H54 (cell line): ENCODE data around the gene BTBD16.

Experiments
- DNase-seq: peaks from one replicate; pipeline ENCODE4 v3.0.0; 2011; ENCODE audit warnings: low spot score, mixed read lengths; ENCODE audit not compliant: insufficient read length
- FAIRE-seq: peaks from 3 replicates; lab custom pipeline; 2011; peaks lifted over from hg19 to GRCh38; lab: Jason Lieb, UNC
- POLR2A ChIP-seq: IDR thresholded peaks from 2 replicates; pipeline ENCODE4 v1.6.1; 2011; ENCODE audit warnings: low read depth, mild to moderate bottlenecking, low read length

Gene BTBD16

DNA sequence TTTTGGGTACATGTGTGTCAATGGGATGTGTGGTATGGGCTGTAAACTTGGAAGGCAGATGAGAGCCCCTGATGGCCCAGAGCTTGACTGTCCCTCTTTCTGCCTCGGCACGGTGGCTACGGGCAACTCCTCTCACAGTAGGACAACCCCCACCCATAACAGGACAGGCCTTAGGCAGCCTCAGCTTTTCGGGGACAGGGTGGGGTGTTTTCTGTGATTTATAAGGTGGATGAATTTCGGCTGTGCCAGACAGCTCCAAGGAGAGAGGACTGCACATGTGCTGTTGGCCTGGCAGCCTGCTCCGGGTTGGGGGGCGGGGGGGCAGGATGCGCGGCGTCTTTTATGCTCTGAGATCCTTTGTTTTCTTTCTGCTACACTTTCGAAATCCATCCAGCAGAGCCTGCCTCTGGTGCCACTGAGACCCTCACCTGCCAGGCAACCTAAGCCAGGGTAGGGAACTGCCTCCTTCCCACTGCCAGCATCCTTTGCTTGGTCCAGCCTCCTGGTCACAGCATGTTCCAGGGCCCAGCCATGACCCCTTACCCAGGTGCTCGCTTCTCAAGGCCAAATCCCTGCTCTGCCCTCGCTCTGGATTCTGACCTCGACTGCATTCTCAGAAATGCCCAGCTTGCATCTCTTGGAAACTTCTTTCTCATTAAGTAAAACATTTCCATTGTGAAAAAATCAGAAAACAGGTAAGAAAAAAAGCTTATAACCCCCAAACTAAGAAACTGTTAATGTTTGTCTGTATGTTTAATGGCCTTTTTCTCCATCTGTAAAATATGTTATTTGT lies 15.4 kb upstream of the BTBD16 start:
- FAIRE-seq = no peak
- no peak for DNase-seq
- no peak for TF ChIP-seq POLR2A

DNA sequence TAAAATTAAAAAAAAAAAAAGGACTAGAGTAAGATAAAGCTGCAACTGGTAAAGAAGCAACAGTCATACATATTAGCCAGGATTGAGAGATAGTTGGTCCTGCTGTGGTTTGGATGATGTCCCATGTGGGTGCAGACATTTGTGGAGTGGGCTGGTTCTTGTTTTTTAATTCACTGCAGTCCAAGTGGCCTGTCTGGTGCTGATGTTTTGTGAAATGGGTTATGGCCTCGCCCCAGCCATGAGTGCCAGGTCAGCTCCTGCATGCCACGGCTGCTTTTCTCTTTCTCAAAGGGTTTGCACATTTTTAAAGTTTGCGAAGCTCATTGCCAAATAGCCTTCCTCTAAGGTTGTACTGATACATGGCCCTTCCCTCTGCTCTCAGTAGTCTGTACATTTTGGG lies 14.1 kb upstream of the BTBD16 start:
- FAIRE-seq (no peak), DNase-seq (no peak)
- TF ChIP-seq POLR2A = no peak

DNA sequence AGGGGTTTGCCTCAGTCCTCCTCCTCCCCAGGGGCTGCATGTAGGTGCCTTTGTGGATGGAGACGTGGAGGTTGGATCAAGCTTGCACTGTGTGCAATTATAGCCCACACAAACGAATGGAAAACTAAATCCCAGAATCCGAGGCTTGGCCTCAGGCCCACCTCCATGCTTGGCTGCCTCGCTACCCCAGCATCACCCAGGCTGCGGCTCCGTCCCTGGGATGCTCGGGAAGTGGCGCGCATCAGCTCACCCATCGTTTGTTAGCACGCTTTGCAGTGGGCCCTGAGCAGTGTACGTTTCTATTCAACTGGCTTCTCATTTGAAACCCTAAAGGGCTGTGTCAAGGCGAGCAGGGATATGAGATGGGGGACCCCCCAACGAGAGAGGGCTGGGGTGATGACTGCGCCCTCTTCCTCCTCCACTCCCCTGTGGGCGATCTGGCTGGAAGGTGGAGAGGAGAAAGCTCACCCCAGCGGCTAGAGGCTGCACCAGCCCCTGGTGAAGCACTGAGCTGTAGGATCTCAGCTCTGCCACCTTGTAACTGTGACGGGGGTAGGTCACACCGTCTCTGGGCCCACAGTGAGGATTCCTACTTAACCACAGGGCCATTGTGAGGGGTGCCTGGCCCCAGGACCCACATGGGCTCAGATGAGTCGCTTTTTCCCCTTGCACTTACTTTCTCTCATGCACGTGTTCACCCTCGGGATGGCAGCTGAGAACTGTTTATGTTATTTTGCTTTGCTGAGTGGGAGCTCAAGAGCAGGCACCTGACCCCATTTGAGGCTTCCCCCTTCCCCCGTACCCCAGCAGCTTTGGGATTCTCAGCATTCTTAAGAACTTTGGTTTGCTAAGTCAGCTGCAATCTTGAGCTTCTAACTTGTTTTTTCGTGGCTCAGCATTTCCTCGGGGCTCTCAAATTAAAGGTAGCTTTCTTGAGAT lies 12.7 kb upstream of the BTBD16 start:
- no peak for FAIRE-seq
- no peak for DNase-seq
- no peak for TF ChIP-seq POLR2A

DNA sequence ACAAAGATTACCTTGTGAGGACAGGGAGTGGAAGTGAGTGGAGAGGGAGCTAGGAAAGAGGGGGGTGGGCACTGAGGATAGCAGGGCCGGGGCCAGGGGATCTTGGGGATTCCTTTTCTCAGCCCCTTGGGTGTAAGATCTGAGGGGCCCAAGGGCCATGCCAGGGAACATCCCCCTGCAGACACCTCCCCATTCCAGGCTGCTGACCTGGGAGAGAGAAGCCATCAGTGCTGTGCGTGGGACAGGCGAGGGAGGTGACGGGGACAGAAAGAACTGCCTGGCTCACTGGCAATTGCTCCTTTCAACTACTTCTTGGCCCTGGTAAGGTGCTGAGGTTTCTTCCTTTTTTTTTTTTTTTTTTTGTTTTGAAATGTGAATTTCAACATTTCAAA lies 12.0 kb upstream of the BTBD16 start:
- DNase-seq (no peak), FAIRE-seq (no peak)
- TF ChIP-seq POLR2A = no peak

DNA sequence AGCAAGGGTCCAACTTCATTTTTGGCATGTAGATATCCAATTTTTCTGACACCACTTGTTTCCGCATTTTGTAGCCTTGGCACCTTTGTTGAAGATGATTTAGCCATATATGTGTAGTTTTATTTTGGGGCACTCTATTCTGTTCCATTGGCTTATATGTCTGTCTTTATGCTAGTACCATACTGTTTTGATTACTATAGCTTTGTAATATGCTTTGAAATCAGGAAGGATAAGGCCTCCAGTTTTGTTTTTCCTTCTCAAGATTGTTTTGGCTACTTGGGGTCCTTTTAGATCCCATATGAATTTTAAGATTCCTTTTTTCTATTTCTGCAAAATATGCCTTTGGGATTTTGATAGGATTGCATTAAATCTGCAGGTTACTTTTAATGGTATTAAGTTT lies 9.5 kb upstream of the BTBD16 start:
- FAIRE-seq (no peak), DNase-seq (no peak)
- no peak for TF ChIP-seq POLR2A

DNA sequence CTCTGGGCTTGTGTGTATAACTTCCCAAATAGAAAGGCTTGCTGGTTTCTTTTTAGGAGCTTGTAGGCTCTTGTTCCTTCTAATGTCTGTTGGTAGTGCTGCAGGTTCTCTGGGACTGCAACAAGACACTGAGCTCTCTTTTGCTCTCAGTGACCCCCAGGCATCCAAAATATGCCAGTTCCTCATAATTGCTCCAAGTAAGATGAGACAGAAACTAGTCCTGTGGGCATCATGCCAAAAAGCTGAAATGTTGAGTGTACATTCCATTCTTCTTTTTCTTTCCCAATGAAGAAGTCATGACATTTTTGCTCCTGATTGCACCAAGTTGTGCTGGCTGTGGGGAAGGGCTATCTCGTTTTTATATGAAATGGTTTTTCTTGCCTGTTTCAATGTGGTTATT lies 7.1 kb upstream of the BTBD16 start:
- TF ChIP-seq POLR2A = no peak
- DNase-seq (no peak), FAIRE-seq (no peak)

DNA sequence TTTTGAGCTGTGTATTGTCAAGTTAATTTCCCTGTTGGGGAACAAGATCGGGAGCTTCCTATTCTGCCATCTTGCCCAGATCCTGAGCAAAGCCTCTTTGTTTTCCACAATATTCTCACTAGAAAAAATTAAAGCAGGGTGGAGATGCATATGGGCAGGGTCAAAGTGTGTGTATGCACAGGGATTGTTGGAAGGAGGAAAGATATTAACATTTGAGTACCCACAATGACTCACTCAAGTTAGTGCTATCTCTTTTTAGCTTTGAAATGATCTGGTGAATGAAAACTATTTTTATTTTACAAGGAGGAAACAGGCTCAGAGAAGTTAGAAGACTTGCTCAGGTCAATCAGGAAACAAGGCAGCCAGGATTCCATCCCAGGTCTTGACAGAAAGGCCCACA lies 6.7 kb upstream of the BTBD16 start:
- DNase-seq = no peak
- no peak for FAIRE-seq
- no peak for TF ChIP-seq POLR2A

DNA sequence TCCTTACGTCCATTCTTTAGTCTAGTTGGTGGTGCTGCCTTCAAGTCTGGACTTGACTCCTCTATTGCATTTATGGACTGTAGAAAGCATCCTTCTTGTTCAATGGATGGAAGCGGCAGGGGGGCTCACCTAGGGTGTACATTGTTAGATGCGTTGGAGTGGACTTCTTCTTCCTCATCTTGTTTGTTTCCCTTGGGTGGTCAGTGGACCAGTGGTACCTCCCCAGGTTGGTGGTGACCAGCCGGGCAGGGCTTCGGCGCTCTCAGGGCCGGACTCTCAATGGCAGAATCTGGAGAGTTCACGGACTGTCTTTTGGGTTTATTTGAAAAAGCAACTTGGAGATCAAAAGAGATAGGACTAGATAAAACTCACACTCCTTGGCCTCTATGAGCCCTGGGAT lies 6.2 kb upstream of the BTBD16 start:
- DNase-seq = no peak
- no peak for FAIRE-seq
- TF ChIP-seq POLR2A = no peak

DNA sequence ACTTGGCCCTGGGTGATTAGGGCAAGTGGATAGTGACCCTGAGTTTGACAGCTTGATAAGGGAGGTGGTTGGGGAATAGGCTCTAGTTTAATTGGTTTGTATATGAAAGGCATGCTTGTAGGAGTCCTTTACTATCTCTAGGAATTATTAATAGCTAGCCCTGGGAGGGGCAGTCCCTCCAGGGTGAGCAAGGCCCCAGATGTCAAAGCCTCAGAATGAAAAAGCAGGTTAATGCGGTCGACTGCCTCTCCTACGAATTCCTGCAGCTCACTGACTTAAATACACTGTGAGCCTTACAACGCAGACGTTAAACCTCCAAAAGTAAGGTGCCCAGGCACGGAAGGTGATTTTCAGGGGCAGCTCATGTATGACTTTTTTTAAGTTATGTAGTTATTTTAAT lies 5.2 kb upstream of the BTBD16 start:
- no peak for FAIRE-seq
- no peak for TF ChIP-seq POLR2A
- no peak for DNase-seq

DNA sequence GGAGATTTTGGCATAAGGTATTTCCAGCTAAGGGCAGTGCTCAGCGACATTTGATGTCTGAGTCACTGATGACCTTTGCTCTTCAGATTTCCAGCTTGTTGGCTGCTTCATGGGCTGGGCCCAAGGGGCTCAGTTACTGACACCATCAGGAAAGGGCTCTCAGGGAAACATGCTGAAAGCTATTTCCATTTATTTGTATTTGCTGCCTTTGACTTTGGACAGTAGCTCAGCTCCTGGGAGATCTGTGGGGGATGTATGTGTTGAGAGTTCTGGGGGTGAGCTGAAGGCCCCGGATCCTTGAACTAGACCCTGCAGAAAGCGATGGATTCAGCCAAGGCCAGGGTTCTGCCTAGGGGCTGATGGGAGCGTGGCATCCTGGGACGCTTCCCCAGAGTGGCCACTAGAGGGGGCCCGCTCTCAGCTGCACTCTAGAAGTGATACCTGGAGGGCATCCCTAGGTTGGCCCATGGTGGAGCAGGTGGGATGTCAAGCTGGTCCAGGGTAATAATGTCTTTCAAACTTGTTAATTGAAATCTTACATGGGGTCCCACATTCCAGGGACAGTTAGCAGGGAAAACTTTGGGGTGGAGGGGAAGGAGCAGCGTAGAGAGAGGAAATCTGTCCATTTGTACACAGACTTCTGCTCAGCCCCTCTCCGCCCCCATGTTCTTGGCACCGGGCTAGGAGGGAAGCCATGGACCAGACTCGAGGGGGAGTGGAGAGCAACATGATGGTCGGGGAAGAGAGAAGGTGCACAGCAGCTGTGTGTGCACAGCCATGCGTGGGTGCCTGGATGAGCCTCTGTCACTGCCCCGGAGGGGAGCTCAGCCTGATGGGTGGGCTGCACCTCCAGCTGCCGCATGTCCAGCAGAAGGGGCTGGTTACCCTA lies 3.0 kb upstream of the BTBD16 start:
- no peak for TF ChIP-seq POLR2A
- peak; percentile 49 for DNase-seq
- FAIRE-seq = no peak

DNA sequence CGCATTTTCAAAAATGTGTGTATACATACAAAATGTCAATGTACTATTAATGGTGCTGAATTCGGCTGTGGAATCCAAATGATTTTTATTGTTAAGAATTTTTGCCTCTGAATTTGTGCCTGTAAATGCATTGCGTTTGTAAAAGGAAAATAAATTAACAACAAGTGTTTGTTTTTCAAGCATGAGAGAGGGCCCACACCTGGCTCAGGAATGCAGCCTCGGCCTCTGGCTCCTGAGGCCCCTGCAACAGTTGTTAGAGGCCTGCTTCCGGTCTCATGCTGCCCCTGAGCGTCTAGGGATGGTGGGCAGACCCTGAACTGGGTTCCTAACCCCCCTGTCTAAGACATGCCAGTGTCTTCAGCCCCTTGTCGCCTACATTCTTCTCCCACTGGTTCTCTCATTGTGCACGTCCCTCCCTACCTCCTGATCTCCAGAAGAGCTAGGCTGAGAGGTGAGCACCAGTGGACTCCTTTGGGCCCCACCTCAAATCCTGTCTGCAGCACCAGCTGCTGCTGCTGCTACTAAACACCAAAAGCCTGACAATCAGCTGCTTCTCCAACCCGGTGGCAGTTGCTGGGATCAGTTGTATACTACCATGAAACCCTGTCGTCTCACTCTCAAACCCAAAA lies 1.9 kb upstream of the BTBD16 start:
- FAIRE-seq = no peak
- no peak for TF ChIP-seq POLR2A

DNA sequence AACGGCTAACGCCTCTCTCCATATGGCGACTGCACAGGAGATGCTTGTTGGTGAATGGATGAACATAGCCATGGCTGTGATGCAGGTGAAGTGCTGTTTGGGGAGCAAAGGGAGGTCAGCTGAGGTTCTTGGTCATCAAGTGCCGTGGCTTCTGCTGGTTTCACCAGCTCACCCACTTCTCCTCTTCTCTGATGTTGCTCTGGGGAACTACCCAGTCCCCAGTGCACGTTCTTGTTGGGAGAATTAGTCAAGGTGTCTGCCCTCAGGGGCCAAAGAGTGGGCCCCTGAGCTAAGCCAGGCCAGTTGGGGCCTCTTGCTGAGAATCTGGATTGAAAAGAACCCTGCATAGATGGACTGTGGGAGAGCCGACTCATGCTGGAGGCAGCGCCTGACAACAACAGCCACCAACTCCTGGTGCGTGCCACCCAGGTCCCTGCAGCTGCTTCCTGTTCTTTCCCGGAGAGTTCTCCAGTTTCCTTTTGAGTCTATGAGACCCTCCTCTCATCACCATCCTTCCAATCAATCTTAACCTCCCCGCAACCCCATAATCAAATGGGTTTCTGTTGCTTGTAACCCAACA lies 3.0 kb downstream of the BTBD16 start:
- TF ChIP-seq POLR2A = no peak
- FAIRE-seq (no peak), DNase-seq (no peak)

More for the DNA sequence above, 1.9 kb upstream of the BTBD16 start:
- DNase-seq = no peak
